HG03064 (cell line): ENCODE results near the gene CAMKK1.

ENCODE experiments used
- ATAC-seq: cut with Tn5 transposase; IDR thresholded peaks from one replicate; pipeline ENCODE4 v1.9.1; 2021; ENCODE audit warnings: low read depth; ENCODE audit not compliant: unreplicated experiment

Gene CAMKK1

GRCh38 chr17:3815122-3815521 is 77.7 kb downstream of the CAMKK1 start:
- no peak for ATAC-seq

GRCh38 chr17:3814361-3814760 is 78.5 kb downstream of the CAMKK1 start:
- ATAC-seq = no peak

DNA sequence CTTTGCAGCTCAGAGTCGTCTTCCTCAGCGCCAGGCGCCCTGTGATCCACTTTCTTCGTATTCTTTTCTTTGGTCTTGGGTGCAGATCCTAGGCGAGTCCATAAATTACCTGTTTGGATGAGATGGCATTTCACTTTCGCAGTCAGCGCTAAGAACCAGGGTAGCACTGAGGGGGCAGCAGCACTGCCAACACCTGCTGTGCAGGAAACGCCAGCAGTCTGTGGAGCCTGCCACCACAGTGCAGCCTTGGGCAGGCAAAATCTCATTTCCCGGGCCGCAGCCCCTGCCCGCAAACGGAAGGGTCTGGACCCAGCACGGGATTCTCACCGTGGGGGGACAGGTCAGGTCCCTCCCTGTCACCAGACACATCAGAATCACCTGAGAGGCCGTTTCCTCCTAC is 79.7 kb downstream of the CAMKK1 start:
- no peak for ATAC-seq

- ATAC-seq = no peak
Measured at GRCh38 chr17:3812771-3813170, 80.1 kb downstream of the CAMKK1 start.

DNA sequence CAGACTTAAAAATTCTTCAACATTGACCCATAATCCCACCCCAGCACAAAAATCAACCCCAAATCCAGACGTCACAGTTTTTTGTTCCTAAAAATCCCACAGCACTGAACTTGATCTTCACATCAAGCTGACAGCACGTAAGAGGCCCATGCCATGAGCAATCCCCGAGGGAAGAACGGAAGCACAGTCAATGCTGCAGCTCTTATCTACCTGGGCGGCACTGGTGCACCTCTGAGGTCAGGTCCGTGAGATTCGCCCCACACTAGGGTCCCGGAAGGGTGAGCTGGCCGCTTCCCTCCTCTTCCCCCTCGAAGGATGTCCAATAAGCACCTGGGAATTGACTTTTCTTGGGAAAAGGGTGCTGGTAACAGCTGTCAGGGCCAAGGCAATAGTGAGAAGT is 80.6 kb downstream of the CAMKK1 start:
- ATAC-seq = no peak
